ENCODE data around the gene RBM17.
"Not testable (repeated sequence)": the region's sequence is repeated elsewhere in the genome, so short reads cannot be mapped to it uniquely, and the experiment has no call there.

RBM17 gene

DNA sequence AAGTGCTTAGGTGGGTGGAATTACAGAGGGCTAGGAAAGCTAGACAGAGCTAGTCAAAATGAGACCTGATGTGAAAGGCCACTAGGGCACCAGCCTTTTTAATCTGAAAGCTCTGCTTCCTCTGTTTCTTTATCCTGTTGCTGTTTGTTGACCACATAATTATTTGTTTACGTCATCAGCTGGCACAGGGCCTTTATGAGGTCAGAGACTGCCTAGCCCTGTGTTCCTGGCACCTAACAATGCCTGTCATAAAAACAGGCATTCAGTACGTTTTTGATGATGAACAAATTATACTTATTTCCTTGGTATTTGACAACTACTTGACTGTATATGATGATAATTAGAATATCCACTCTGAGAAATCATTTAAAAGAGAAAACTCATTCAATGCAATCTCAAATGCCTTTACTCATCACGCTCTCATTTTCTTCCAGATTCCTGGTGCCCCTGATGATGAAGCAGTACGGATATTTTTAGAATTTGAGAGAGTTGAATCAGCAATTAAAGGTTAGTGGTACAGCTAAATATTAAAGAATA, 26.0 kb downstream of the RBM17 start:
- no peak for DNase-seq

GRCh38 chr10:6115411-6115810, 26.6 kb downstream of the RBM17 start:
- no peak for DNase-seq

DNA sequence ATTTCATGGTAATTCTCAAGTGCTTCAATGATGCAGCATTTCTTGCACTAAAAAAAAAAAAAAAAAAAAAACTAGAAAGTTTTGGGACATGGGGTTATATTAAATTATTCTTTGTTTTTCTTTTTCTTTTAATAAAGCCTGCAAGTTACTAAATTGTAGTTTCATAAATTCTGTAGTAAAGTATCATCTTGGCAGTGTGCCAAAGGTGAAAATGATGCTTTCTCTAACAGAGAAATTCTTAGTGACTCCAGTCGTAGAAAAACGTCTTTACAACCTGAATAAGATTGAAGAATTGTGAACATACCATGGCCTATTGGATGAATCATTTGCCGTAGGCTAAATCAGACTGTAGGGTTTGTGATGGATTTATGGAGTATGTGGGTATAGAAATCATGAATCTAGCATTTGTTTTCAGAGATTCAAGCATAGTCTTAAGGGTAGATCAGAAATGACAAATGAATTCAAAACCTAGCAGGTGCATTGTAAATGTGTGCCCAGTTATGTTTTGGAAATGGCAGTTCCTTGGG, 27.1 kb downstream of the RBM17 start:
- no peak for DNase-seq

DNA sequence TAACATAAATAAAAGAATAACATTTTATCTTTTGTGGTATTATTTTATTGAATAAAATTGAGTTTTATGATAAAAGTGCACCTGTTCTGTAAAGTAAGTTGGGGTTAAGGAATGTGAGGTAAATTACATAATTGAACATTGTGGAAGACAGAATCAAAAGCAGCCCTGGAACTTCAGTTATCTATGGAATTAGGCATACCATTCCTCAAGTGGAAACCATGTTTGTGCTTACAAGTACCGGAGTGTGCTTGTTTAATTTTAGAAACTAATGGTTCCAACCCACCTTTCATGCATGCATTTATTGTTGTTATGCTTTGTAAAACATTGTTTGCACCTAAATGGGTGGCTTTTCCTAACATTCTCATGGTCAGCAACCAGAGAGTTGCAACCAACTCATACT, 28.0 kb downstream of the RBM17 start:
- DNase-seq = no peak

GRCh38 chr10:6117711-6118110, 28.9 kb downstream of the RBM17 start:
- no peak for DNase-seq

GRCh38 chr10:6119423-6119822, 30.6 kb downstream of the RBM17 start:
- DNase-seq = no peak

DNA sequence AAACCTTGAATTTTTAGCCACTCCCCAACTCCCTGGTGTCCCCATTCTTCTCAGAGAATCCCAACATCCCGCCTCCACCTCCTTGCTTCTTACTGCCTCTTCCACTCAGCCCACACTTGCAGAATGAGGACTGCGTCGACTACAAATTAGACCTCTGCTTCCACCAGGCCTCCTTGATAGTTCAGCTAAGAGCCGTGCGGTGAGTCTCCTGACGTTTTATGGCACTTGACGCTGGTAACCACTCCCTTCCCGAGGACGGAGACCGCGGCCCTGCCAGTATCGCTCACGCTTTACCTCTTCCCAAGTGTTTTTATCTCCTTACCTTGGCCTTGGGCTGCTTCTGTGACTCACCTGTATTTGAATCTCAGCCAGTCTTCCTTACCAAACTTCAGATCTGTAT, 31.1 kb downstream of the RBM17 start:
- DNase-seq = no peak

GRCh38 chr10:6120691-6121090, 31.9 kb downstream of the RBM17 start:
- DNase-seq = no peak

GRCh38 chr10:6121146-6121545, 32.3 kb downstream of the RBM17 start:
- DNase-seq = no peak

- no peak for DNase-seq
These were observed 34.7 kb downstream of the RBM17 start for GRCh38 chr10:6123532-6123931.

DNA sequence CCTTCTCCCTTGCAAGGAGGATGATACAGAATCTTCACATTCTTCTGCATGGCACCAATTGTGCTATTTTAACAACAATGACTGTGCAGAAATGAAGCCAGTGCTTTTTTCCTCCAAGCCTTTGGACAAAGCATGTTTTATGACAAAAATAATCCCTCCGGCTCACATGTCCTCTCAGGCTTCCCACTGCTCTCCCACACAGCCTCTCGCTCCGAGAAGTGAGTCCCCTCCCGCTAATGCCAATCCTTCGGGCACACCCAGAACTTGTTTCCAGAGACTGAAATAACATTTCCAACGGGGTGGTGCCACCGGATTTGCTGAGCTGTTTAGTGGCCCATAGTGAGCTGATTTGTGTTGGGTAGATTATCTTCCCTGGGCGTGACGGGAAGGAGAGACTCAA, 35.8 kb downstream of the RBM17 start:
- DNase-seq = no peak

DNA sequence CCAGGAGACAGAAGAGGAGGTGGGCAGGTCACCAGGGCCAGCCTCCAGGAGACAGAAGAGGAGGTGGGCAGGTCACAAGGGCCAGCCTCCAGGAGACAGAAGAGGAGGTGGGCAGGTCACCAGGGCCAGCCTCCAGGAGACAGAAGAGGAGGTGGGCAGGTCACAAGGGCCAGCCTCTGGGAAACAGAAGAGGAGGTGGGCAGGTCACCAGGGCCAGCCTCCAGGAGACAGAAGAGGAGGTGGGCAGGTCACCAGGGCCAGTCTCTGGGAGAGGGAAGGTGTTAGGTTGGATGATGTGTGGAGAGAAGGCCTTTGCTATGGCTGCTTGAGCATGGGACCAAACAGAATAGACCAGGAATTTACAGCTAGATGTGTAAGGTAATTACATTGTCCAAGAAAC, 38.6 kb downstream of the RBM17 start:
- DNase-seq = not testable (repeated sequence)

GRCh38 chr10:6128087-6128486, 39.3 kb downstream of the RBM17 start:
- DNase-seq = no peak

- no peak for DNase-seq
These were observed 39.9 kb downstream of the RBM17 start for GRCh38 chr10:6128591-6129251.

DNA sequence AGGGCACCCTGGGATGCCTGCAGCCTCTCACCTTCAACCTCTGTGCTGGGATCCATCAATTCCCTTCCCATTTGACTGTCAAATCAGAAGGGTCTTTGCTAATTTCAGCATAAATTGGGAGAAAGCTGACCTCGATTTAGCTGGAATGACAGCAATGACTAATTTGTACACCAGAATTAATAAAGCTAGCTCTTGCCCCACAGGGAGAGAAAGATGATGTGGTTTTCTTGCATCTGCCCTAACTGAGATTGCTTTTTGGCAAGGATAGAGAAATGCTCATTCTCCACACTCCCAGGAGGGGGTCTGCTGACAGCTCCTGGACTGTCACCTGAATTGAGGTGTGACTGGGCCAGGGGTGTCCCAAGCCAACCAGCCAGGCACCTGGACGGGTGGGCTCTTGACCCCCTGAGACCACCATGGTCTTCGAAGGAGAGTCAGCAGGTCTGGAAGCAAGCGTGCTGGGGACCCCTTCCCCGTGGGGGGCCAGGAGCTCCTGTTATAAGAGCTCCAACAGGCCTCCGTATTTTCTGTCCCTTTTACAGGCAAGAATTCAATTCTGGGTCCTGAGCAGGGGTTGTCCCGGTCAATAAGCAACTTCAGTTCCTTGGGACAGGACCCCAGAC, 42.1 kb downstream of the RBM17 start:
- DNase-seq = no peak

GRCh38 chr10:6133331-6134098, 44.7 kb downstream of the RBM17 start:
- no peak for DNase-seq

GRCh38 chr10:6134099-6134823, 45.4 kb downstream of the RBM17 start:
- no peak for DNase-seq

DNA sequence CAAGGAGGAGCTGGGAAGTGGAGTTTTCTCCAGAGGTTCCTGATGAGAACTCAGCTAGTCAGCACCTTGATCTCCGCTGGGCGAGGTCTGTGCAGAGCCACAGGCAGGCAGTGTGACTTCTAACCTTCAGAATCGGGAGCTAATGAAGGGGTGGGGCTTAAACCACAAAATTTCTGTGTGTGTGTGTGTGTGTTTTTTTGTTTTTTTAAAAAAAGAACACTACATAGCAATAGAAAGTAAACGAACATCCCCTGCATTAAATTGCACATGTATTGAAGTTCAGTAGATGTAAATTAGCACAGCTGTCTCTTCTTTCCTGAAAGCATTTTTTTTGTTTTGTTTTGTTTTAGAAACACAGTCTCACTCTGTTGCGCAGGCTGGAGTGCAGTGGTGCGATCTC, 46.2 kb downstream of the RBM17 start:
- no peak for DNase-seq

DNA sequence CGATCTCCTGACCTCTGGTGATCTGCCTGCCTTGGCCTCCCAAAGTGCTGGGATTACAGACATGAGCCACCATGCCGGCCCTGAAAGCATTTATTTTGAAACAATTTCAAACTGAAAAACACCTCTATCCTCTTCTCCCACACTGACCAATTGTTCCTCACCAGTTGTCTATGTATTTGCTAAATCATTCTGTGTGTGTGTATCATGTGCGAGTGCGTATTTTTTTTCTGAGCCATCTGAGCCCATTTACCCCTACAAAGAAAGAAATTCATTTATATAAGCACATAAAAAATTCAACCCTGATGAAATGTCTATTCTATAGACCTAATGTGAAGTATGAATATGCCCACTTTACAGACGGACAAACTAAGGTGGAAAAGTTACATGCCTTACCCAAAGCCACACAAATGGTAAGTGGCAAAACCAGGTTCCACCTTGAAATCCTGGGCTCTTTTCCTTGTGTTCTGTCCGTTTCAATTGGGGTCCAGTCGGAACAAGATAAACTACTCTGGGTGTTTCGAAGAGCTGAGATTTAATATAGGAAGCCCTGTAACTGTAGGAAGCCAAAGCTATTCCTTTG, 46.8 kb downstream of the RBM17 start:
- no peak for DNase-seq

DNA sequence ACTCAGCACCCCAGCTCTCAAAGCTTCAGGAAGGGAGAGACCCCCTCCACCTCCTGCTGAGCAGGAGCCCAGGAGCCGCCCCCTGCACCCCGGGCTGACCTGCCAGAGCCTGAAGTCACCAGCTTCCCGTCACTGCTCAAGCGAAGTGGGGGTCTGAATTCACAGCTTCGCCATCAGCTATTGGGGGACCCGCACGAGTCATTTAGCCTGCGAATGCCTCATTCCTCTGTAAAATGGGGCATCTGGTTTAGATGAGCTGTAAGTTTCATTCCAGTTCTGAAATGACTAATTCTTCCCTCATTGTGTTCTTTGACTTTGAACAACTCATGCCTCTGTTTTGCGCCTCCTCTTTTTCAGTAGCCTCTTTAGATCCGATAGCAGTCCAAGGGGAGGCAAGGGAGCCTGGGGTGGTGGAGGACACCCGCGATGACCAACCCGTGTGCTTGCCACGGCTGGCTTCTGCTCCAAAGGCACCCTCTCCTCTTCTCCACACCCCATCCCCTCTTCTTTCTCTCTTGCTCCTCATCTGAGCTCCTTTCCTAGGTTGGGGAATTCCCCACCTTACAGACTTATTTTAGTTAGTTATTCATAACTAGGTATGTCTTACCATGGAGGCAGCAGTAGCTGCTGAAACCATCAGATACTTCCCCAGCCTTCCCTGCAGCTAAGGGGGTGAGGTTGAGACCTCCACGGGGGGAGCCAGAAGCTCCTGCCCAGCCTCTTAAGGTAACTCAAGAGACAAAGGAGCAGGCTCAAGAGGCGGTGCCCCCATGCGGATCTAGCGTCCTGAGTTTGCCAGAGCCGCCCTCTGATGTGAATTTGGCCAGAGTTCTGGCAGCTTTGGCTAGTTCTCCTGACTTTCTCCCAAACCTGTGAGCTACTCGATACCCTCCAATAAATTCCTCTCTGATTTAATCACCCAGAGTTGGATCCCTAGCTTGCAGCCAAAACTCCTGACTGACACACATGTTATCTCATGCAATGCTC, 47.7 kb downstream of the RBM17 start:
- DNase-seq = no peak

DNA sequence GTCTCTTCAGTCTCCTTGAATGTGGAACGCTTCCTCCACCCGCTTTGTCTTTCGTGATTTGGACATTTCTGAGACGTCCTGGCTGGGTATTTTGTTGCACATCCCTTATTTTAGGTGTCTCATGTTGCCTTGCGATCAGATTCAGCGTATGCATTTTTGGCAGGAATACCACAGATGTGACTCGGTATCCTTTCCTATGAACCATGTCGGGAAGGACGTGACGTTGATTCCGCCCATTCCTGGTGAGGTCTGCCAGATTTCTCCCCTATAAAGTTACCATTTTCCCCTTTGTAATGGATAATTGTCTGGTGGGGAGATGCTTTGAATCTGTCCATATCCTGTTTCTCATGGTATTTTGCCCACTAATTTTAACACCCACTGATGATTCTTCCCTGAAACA, 49.6 kb downstream of the RBM17 start:
- no peak for DNase-seq
